Femur (tissue), 1 donor: ENCODE data around the gene KRTAP4-5.
"Not testable (repeated sequence)": the region's sequence is repeated elsewhere in the genome, so short reads cannot be mapped to it uniquely, and the experiment has no call there.

Experiments used
- DNase-seq: peaks from one replicate; pipeline ENCODE4 v3.0.0-alpha.2; 2017

KRTAP4-5 gene

GRCh38 chr17:41105347-41105746, 44.3 kb downstream of the KRTAP4-5 start, which contains the start of gene KRTAP4-9:
KRTAP4-9 (plus strand) TSS chr17:41105389; CDS start chr17:41105389, 0 bp downstream.
- DNase-seq: not testable (repeated sequence)

GRCh38 chr17:41104386-41105038, 45.1 kb downstream of the KRTAP4-5 start:
- DNase-seq: not testable (repeated sequence)

GRCh38 chr17:41103896-41104295, 45.7 kb downstream of the KRTAP4-5 start:
- DNase-seq: no peak

GRCh38 chr17:41101586-41102259, 47.9 kb downstream of the KRTAP4-5 start, which contains the start of gene KRTAP4-16:
KRTAP4-16 (minus strand) TSS chr17:41102209; CDS start chr17:41102209, 0 bp downstream.
- DNase-seq: no peak

GRCh38 chr17:41099682-41100480, 49.7 kb downstream of the KRTAP4-5 start:
- DNase-seq: not testable (repeated sequence)
